Medulla oblongata (tissue), 1 donor: ENCODE results near the gene LRFN2.

ENCODE experiments used
- DNase-seq: peaks from one replicate; pipeline ENCODE4 v3.0.0-alpha.2; 2015; ENCODE audit errors: extremely low spot score

Gene LRFN2

GRCh38 chr6:40378725-40379074 lies 208.5 kb downstream of the LRFN2 start:
- no peak for DNase-seq

- DNase-seq = no peak
Measured at GRCh38 chr6:40378071-40378724, 209.0 kb downstream of the LRFN2 start.

DNA sequence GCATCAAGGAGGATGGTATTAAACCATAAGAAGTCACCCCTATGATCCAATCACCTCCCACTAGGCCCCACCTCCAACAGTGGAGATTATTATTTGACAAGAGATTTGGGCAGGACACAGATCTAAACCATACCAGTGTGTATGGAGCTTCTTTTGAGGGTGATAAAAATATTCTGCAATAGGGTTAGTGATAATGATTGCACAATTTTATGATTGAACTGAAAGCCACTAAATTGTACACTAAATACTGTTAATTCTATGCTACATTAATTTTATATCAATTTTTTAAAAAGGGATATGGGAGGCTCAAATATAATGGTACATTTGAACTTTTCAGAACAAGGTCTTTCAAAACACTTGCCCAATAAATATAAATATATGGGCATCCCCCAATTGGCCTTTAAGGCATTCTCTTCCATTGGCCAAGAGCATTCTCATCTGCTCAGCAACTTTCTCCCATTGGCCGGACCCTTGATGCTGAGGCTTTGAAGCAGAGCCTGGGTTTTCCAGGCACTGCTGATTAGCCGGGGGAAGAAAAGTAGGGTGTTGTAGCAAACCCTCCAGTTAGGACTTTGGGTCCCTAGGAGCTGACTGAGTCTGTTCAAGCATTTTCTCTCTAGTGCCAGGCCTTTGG lies 209.9 kb downstream of the LRFN2 start:
- peak; percentile 5 for DNase-seq

GRCh38 chr6:40376113-40376650 lies 211.0 kb downstream of the LRFN2 start:
- no peak for DNase-seq

DNA sequence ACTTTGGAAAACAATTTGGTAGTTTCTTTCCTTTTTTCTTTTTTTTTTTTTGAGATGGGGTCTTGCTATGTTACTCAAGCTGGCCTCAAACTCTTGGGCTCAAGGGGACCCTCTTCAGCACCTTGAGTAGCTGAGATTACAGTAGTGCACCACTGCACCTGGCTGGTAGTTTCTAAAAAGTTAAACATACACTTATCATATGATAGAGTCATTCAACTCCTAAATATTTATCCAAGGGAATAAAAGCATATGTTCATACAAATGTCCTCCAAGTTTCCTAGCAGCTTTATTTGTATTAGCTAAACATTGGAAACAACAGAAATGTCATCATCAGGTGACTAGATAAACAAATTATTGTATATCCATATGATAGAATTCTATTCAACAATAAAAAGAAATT lies 213.9 kb downstream of the LRFN2 start:
- no peak for DNase-seq

DNA sequence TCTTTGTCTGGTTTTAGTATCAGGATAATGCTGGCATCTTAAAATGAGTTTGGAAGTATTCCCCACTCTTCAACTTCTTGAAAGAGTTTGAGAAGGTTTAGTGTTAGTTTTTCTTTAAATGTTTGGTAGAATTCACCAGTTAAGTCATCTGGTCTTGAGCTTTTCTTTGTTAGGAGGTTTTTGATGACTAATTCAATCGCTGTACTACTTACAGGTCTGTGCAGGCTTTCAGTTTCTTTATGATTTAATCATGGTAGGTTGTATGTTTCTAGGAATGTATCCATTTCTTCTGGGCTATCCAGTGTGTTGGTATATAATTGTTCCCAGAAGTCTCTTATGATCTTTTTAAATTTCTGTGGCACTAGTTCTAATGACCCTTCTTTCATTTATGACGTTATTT lies 215.5 kb downstream of the LRFN2 start:
- no peak for DNase-seq

DNA sequence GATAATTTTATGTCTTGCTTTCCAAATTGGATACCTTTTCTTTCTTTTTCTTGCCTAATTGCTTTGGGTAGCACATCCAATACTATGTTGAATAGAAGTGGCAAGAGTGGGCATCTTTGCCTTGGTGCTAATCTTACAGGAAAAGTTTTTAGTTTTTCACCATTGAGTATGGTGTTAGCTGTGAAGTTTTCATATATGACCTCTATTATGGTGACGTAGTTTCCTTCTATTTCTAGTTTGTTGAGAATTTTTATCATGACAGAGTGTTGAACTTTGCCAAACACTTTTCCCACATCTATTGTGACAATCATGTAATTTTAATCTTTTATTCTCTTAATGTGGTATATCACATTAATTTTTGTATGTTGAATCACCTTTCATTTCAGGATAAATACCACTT lies 216.1 kb downstream of the LRFN2 start:
- no peak for DNase-seq

DNA sequence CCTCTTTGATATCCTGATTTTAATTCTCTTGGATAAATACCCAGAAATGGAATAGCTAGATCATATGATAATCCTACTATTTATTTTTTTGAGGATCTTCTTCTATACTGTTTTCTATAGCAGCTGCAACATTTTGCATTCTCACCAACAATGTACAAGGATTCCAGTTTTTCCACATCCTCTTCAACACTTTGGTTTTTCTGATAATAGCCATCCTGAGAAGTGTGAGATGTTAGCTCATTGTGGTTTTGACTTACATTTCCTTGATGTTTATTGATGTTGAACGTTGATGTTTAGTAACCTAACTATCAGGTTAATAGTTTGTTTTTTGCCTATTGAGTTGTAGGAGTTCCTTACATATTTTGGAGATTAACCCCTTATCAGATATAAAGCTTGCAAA lies 217.3 kb downstream of the LRFN2 start:
- no peak for DNase-seq

- no peak for DNase-seq
Measured at GRCh38 chr6:40369042-40369441, 218.1 kb downstream of the LRFN2 start.

DNA sequence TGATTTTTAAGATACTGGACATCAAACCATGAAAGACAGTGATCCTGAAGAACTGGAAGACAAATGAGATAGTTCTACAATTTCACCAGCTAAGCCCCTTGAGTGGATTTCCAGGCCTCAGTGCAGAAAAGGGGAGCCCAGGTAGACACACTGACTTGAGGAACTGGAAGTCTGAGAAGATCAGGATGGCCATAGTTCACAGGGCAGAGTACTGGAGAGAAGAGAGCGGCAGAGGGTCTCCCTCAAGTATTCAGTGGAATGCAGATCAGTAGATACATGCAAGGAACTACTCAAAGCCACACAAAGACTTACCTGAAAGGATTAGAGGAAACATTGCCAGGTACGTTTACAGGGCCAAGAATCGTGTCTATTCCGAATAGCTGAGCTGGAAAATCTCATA lies 224.3 kb downstream of the LRFN2 start:
- DNase-seq = no peak

- DNase-seq = no peak
Measured at GRCh38 chr6:40359808-40360207, 227.4 kb downstream of the LRFN2 start.

- no peak for DNase-seq
Measured at GRCh38 chr6:40358473-40359460, 228.4 kb downstream of the LRFN2 start.

DNA sequence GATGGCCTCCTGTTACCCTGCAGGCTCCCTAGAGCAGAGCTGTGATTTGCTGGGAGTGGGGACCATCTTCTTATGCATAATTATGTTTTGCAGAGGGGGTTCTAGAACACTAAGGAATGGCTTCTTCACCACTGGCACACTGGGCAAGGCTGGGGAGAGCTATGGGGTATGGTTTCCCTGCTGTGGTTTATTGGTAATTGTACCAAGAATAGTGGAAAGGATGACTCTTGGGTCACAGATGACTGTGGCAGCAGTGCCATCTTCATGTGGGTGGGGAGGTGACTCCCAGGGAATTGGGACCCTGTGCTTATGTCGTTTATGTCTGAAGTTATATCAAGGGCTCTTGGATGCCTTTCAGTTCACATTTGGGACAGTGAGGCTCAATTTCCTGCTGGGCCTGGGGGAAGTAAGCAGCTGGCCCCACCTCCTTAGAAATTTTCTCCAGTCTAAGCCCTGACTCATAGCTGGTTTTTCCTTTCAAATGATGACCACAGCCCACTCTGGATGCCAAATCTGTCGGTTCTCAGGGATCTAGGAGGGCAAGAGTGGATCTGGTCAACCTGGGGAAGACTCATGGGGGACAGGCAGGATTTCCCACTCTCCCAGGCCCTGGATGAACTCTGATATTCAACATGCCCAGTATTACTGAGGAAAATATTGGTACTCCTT lies 230.8 kb downstream of the LRFN2 start:
- no peak for DNase-seq

GRCh38 chr6:40355532-40355931 lies 231.6 kb downstream of the LRFN2 start:
- no peak for DNase-seq

DNA sequence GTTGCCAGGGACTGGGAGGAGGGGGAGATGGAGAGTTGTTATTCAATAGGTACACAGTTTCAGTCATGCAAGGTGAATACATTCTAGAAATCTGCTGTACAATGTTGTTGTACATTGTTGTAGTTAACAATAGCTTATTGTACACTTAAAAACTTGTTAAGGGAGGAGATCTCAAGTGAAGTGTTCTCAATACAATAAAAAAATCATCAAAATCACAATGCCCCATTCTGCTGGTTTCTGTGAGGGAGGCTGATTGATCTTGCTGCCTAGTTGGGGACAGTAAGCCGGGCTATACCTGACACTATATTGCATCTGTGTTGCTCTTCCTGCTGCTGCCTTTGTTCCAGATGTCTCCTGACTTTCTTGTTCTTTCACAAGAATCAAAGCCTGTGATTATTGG lies 232.1 kb downstream of the LRFN2 start:
- DNase-seq = no peak

- DNase-seq = no peak
Measured at GRCh38 chr6:40353967-40354452, 233.2 kb downstream of the LRFN2 start.

DNA sequence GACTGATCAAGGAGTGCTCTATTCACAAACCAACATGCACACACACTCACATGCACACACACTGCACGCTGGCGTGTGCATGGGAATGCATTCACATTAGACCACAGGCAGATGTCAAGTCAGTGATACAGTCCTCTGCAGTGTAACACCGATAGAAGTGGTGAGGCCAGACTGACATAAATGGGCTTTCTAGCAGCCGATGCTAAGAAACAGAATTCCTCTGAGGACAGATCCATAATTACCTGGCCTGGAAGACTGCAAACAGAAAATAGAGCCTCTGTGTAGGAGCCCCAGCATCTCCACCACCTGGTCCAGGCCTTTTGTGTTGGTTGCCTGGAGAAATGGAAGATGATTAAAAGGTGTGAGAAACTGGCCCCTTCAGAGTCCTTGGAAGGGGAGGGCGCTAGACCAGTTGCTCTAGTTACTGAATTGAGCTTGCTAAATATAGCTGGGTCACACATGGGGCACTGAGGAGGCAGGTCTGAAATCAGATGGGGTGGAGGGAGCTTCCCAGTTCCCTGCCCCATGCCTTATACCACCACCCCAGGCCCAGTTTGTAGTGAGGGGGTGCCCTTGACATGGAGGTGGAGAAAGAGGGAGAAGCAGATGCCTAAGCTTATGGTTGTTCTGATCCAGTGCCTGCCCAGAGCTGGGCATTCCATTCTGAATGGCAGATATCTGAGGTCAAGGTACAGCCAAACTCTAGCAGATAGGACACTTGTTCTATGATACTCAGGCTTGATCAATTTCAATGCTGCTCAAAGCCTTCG lies 233.8 kb downstream of the LRFN2 start:
- no peak for DNase-seq

GRCh38 chr6:40352527-40353170 lies 234.5 kb downstream of the LRFN2 start:
- DNase-seq = no peak

GRCh38 chr6:40352006-40352405 lies 235.2 kb downstream of the LRFN2 start:
- DNase-seq = no peak

- no peak for DNase-seq
Measured at GRCh38 chr6:40350747-40351217, 236.4 kb downstream of the LRFN2 start.
